GM19035 (cell line): Measurements from ENCODE around the gene BRSK2.

Source experiments
- ATAC-seq: cut with Tn5 transposase; IDR thresholded peaks from one replicate; pipeline ENCODE4 v1.9.1; 2021; ENCODE audit not compliant: unreplicated experiment

Gene BRSK2

GRCh38 chr11:1449490-1450243 lies 59.9 kb downstream of the BRSK2 start:
- ATAC-seq: no peak

DNA sequence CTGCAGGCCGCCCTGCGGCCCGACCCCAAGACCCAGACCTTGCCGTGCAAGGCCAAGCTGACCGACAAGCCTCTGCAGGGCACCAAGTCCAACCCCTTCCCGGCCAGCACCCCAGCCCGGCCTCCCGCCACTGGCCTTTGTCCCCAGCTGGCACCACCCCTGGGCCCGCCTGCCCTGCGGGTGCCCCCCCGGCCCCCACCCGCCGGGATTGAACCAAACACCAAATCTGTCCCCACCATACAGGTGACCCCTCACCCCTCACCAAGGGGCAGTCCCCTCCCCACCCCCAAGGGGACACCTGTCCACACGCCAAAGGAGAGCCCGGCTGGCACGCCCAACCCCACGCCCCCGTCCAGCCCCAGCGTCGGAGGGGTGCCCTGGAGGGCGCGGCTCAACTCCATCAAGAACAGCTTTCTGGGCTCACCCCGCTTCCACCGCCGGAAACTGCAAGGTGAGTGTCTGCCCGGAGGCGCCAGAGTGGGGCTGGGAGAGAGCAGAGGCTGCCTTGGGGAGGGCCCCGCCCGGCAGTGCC lies 60.7 kb downstream of the BRSK2 start:
- no peak for ATAC-seq

DNA sequence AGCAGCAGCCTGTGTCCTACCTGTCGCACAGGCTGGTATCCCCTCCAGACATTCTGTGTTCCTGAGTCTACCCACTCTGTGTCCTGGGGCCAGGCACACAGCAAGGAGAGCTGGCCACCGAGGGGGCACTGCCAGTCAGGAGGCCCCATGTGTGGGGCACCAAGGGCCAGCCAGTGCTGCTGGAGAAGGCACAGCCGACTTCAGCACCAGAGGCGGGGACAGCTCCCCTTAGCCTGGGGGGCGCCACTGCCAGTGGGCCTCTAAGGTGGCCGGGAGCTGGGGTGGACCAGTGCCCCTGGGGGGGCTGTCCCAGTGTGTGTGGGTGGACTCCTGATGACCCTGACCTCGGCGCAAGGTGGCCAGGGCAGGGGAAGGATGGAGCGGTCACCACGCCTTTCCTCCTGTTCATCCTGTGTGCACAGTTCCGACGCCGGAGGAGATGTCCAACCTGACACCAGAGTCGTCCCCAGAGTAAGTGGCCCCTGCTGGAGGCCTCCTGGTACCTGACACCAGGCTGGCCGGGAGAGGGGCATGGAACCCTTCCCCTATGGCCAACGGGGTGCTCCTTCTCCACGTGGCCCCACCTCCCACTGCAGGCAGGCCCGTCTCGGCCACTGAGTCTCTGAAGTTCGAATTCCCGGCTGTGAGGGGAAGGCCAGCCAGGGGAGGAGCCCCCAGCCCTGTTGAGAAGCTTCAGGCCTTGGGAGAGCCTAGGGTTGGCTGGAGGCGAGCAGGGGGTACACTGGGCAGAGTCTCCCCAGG lies 61.4 kb downstream of the BRSK2 start:
- ATAC-seq: no peak

DNA sequence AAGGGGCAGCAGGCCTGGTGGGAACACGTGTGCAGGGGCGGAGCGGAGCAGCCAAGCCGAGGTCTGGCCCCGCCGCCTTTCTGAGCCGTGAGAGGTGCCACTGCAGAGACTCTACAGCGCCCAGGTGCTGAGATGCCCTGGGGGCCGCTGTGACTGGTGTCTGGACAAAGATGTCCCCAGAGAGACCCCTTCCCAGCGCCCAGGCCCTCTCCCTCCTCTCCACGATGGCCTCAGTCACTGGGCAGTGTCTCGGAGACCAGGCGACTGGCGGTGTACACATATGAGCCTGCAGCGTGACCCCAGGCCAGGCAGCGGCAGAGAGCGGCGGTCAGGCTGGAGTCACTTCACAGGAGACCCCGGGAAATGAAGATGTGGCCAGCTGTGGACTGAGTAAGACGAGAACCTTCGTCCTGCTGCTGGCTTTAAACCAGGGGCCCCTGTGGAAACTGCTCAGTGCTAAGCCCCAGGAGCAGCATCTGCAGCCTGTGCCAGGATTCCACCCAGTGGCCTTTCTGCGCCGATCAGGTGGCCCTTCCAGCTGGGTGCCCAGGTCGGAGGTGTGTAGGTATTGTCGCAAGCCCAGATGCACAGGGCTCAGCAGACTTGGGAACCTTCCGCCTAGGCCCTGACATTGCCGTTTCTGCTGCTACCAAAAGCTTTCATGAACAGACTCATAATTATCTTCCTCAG lies 62.2 kb downstream of the BRSK2 start:
- no peak for ATAC-seq

GRCh38 chr11:1452744-1453143 lies 63.0 kb downstream of the BRSK2 start:
- ATAC-seq: no peak

DNA sequence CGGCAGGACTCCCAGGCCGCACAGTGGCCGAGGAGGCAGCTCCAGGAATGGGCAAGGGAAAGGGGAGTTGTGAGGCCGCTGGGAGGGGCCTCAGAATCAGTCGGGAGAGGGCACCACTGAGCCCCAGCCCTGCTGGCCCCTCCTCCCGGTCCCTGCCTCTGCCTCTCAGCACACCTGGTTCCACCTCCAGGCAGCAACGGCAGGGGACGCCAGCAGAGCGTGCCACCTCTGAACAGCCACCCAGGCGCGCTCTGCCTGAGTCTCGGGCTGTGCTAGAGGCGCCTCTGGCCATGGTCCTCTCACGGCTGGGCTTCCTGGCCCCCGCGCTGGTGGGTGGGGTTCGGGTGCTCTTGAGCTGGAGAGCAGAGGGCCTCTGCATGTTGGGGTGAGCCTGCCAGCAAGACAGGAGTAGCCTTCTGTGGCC lies 63.9 kb downstream of the BRSK2 start:
- ATAC-seq: no peak

- no peak for ATAC-seq
Measured at GRCh38 chr11:1454576-1454975, 64.8 kb downstream of the BRSK2 start.

GRCh38 chr11:1455032-1455762 lies 65.5 kb downstream of the BRSK2 start:
- ATAC-seq: no peak

DNA sequence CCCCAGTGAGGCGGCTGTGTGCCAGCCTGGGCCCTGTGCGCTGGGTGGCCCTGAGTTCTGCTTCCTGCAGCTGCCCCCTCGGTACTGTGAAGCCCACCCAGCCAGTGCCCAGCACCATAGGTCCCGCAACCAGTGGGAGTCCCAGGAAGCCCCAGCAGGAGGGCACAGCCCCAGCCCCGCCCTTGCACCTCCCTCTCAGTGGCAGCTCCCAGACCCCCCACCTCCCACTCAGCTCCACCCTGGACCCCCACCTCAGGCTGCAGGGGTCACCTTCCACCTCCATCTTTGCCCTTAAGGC lies 66.0 kb downstream of the BRSK2 start:
- ATAC-seq: no peak

DNA sequence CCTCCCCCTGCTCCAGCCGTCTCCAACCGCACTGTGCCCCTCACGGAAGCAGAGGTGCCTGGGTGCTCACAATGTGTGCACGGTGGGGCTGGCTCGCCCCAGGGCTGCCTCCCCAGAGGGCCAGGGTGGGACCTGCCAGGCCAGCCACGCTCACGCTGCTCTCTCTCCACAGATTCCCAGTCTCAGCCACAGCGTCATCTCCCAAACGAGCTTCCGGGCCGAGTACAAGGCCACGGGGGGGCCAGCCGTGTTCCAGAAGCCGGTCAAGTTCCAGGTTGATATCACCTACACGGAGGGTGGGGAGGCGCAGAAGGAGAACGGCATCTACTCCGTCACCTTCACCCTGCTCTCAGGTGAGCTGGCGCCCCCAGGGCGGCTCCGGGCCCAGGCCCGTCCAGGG lies 66.4 kb downstream of the BRSK2 start:
- ATAC-seq: no peak

DNA sequence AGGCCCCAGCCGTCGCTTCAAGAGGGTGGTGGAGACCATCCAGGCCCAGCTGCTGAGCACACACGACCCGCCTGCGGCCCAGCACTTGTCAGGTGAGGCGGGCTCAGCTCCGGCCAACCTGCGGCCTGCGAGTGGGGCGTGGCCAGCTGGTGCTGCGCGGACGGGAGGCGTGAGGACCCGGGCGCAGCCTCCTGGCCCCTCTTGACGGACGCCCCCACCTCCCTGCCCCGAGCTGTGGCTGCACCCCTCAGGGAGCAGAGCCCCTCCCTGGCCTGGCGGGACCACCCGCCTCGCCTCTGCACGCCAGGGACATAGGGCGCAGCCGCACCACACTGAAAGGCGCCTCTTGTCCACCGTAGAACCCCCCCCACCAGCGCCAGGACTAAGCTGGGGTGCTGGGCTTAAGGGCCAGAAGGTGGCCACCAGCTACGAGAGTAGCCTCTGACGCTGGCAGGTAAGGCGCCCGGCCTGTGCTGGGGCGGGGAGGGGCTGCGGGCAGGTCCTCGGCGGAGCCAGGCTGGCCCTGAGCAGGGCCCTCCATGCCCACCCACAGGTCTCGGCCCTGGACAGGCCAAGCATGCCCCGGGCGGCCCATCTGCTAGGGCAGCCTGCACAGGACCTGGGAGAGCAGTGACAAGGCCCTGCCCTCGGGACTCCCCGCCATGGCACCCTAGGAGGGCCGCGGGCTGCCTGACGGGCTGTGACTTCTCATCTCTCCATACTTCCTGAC lies 67.0 kb downstream of the BRSK2 start:
- no peak for ATAC-seq

GRCh38 chr11:1457326-1457680 lies 67.6 kb downstream of the BRSK2 start:
- no peak for ATAC-seq

- no peak for ATAC-seq
Measured at GRCh38 chr11:1457856-1458255, 68.1 kb downstream of the BRSK2 start.

DNA sequence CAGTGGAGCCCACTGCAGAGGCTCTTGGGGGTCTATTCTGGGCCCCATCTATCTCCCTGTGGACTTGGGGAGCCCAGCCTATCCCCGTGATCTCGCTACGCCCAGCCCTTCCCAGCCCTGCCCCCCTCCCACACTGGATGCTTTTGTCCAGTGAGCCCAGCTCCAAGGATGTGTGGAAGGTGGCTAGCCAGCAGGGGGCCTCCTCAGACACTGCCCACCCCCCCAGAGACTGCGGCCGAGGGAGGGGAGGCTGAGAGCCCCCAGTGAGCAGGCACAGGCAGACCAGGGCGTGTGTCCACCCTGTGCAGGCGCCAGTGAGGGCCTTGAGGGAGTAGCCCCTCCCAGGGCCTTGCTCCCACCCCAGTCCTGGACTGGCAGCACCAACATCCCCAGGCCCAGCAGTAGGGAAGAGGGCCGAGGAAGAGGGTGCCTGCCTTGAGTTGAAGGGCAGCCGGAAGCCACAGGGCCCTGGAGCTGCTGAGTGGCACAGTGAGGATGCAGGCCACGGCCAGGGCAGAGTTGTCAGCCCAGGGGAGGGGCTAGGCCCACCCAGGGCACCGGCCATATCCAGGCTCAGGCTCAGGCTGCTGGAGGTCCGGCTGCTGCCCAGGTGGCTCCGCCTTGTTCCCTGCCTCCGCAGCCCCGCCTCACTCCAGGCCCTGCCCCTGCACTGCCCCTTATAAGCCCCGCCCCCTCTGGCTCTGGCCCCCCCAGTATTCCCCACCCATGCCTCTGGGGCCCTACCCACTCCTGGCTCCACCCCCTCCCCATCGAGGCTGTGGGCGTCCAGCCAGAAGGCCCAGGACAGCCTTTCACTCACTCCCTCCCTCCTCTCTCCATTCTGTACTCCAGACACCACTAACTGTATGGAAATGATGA lies 68.8 kb downstream of the BRSK2 start:
- no peak for ATAC-seq

DNA sequence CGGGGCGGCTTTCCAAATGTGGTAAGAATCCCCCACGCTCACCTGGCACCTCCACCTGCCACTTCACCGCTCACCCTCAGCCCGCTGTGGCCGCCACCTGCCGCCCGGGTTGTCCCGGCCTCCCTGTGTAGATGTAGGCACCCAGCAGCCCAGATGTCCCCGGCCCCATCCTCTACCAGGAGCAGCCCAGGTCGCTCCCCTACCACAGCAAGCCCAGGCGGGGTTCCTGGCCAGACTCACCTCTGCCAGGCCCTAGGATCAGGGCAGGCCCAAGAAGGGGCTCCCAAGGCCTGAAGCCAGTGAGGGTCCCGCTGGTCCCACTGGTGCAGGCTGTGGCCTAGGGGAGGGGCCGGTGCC lies 69.5 kb downstream of the BRSK2 start:
- ATAC-seq: no peak

DNA sequence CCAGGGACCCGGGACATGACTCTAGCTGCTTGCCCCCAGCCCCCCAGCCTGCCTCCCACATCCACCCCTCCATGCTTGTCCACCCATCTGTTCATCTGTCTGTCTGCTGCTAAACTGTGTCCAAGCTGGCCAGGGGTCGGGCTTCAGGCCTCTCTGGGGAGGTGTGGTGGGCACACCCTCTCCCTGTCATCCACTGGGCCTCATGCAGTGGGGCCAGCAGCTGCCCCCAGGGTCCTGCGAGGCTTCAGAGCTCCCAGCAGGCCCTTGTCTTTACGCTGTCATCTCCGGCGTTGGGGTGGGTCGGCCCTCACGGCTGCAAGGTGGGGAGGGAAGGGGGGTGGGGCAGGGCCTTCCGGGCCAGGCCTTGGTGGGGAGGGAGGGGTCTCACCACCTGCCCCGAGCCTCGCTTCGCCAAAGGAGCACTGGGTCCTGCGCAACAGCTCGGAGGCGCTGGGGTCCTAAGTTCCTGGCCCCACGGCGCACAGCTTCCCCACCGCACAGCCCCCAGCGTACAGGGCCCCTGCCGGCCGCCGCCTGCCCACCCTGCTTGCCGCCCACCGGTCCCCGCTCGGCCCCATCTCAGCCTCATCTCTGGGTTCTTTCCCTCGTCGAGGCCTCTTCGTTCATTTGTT lies 70.1 kb downstream of the BRSK2 start:
- no peak for ATAC-seq

- ATAC-seq: no peak
Measured at GRCh38 chr11:1460396-1460985, 70.8 kb downstream of the BRSK2 start.

DNA sequence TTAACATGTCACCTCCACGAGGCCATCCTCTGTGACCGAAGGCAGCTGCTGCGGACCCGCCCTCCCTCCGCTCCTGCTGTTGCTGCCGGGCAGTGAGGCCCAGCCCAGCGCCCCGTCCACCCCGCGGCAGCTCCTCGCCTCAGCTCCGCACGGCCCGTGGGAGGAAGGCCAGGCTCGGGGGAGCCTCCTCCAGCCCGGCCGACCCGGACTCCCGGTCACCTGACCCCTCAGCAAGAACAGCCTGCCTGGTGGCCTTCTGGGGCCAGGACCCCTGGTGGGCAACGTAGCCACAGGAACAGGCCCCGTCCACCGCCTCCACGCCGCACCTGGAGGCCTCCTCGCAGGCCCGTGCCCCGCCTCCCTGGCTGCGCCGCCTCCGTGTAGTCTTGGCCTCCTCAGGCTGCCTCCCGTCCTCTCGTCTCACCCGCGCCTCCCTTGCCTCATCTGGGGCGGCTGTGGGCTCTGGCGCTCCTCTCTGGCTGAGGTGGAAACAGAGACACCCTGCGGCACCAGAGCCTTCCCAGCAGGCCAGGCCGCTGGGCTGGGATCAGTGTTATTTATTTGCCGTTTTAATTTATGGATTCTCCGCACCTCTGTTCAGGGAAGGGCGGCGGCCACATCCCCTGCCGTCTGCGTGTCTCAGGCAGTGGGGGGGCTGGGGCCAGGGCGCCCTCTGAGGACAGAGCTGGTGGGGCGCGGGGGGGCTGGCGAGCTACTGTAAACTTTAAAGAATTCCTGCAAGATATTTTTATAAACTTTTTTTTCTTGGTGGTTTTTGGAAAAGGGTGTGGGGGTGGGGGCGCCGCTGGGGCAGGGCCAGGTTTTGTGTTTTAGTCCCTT lies 71.5 kb downstream of the BRSK2 start:
- no peak for ATAC-seq
